Spleen (tissue), 7 donors: ENCODE results near the gene LYRM7.

Experiments
- POLR2A ChIP-seq, 3 donors: fragments of 450-650 bp; IDR thresholded peaks; one replicate each; pipeline ENCODE4 v1.5.1; 2017; ENCODE audit warnings: antibody characterized with exemption in 3 of 3, mild to moderate bottlenecking in 1 of 3
- TF ChIP-seq, protein P1 (sequence below), 11 experiments: fragments of 200-600 bp in 7 of 11; fragments of 450-650 bp in 4 of 11; sonication (generic) in 4 of 11; IDR thresholded peaks in 8 of 11; conservative IDR thresholded peaks in 3 of 11; 1 replicate in 7 of 11; 2 replicates in 4 of 11; pipeline versions ENCODE4 v1.4.0 to v1.8.0; 2016 to 2021; ENCODE audit warnings: antibody characterized with exemption in 11 of 11, inconsistent platforms in 4 of 11, mild to moderate bottlenecking in 1 of 11
- donor health status: DM: no; HTN: no; CAD: no; lungs with moderate emphysema.
- donor health status: DM: no; HTN: no; CAD: no.
- donor health status: DM: no; HTN: no; CAD: no.

DNA sequence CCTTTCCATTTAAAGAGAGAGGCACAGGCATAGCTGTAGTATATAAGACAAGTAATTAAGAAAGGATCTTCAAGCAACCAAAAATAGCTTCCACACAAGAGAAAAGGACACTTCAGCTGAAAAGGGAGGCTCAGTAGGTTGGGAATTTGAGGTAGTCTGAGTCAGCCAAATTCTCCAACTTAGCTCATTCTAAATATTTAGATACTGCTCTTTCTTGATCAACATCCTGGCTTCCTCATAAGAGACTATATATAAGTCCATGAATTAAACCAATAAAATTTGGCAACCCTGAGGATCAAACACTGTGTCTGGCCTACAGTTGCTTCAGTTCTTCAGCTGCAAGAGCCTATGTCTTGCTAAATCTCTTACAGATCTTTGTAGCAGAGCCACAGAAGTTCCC is 23.5 kb upstream of the LYRM7 start:
- TF ChIP-seq POLR2A (IDR thresholded peaks at IDR 0.05): no peak
- TF ChIP-seq, protein P1, sequence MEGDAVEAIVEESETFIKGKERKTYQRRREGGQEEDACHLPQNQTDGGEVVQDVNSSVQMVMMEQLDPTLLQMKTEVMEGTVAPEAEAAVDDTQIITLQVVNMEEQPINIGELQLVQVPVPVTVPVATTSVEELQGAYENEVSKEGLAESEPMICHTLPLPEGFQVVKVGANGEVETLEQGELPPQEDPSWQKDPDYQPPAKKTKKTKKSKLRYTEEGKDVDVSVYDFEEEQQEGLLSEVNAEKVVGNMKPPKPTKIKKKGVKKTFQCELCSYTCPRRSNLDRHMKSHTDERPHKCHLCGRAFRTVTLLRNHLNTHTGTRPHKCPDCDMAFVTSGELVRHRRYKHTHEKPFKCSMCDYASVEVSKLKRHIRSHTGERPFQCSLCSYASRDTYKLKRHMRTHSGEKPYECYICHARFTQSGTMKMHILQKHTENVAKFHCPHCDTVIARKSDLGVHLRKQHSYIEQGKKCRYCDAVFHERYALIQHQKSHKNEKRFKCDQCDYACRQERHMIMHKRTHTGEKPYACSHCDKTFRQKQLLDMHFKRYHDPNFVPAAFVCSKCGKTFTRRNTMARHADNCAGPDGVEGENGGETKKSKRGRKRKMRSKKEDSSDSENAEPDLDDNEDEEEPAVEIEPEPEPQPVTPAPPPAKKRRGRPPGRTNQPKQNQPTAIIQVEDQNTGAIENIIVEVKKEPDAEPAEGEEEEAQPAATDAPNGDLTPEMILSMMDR (IDR thresholded peaks at IDR 0.05 in 8 of 11, conservative IDR thresholded peaks at IDR 0.05 in 3 of 11): no peak
